K562 (cell line): ENCODE results near the gene ANO2. TPM values are rescaled to one million over a fixed set of nuclear protein-coding genes. Genes with fewer than 3 reads are reported as not detected.

Experiments used
- ATAC-seq: fragments of 200-7000 bp; cut with Tn5 transposase; 3 replicates; pipeline ENCODE4 v1.9.1; 2020; ENCODE audit warnings: moderate library complexity
- BruUV-seq: library from RNA; stranded (reverse); fragments of 400-500 nt; replicated peaks from 2 replicates; lab custom pipeline; 2021; lab: Mats Ljungman, UMichigan
- CTCF ChIA-PET: fragments of 300-600 bp; formaldehyde crosslinking; extraction: SDS; loops from one replicate; lab custom pipeline; 2021; ENCODE audit warnings: low intra/inter-chr PET ratio; lab: Yijun Ruan, JAX
- POLR2A ChIA-PET: fragments of 300-600, 350-650 bp; sonication (Branson Sonifier 250); formaldehyde crosslinking; extraction: SDS; loops from one replicate; lab custom pipeline; 2021; ENCODE audit warnings: antibody characterized with exemption, inconsistent platforms; lab: Yijun Ruan, JAX
- DNase-seq, 4 experiments: peaks; one replicate each; pipeline versions ENCODE4 v3.0.0 to v3.0.0-alpha.2; 2011 to 2018; ENCODE audit warnings: low spot score in 3 of 4, mixed read lengths in 3 of 4; ENCODE audit errors: extremely low read depth in 1 of 4
- FAIRE-seq: peaks from 2 replicates; lab custom pipeline; 2011; peaks lifted over from hg19 to GRCh38; lab: Jason Lieb, UNC
- H2AFZ ChIP-seq: 2 replicates; pipeline ENCODE4 v1.6.0; 2011; ENCODE audit warnings: low read depth, low read length, control low read depth, inconsistent platforms
- H3K27ac ChIP-seq: fragments of 200-600 bp; 3 replicates; pipeline ENCODE4 v1.8.0; 2011; ENCODE audit warnings: low read depth, mild to moderate bottlenecking, control low read depth, inconsistent platforms, low read length, moderate library complexity, mixed read lengths; ENCODE audit errors: extremely low read depth
- H3K27me3 ChIP-seq, 2 experiments: fragments of 300-600 bp in 1 of 2; 2 replicates in 1 of 2; 3 replicates in 1 of 2; pipeline versions ENCODE4 v1.6.0 to v1.8.0; 2011; ENCODE audit warnings: inconsistent platforms in 2 of 2, low read length in 2 of 2, mild to moderate bottlenecking in 1 of 2, mixed read lengths in 1 of 2, moderate library complexity in 1 of 2; ENCODE audit not compliant: control insufficient read depth in 2 of 2, insufficient read depth in 2 of 2
- H3K36me3 ChIP-seq: fragments of 300-600 bp; 3 replicates; pipeline ENCODE4 v1.8.0; 2011; ENCODE audit warnings: mild to moderate bottlenecking, low read length, inconsistent platforms; ENCODE audit not compliant: control insufficient read depth, insufficient read depth
- H3K4me1 ChIP-seq, 2 experiments: fragments of 200-600 bp in 1 of 2; replicated peaks in 1 of 2; 2 replicates in 1 of 2; 3 replicates in 1 of 2; pipeline versions ENCODE4 v1.5.1 to v1.8.0; 2011; ENCODE audit warnings: inconsistent platforms in 2 of 2, low read length in 2 of 2, mild to moderate bottlenecking in 1 of 2, mixed read lengths in 1 of 2, moderate library complexity in 1 of 2; ENCODE audit not compliant: control insufficient read depth in 2 of 2, insufficient read depth in 2 of 2
- H3K4me2 ChIP-seq: 2 replicates; pipeline ENCODE4 v1.6.1; 2011; ENCODE audit warnings: low read length, control low read depth, inconsistent platforms, mixed read lengths; ENCODE audit not compliant: insufficient read depth
- H3K4me3 ChIP-seq: fragments of 200-600 bp; sonication (generic), shearing (Covaris generic); 2 replicates; pipeline ENCODE4 v1.5.1; 2016; ENCODE audit warnings: control low read depth, inconsistent platforms
- H3K79me2 ChIP-seq: fragments of 200-600 bp; 3 replicates; pipeline ENCODE4 v1.8.0; 2011; ENCODE audit warnings: low read length, inconsistent platforms; ENCODE audit not compliant: control insufficient read depth, insufficient read depth
- H3K9ac ChIP-seq, 2 experiments: 2 replicates each; pipeline versions ENCODE4 v1.6.0 to v1.6.1; 2011; ENCODE audit warnings: low read depth in 2 of 2, low read length in 2 of 2, control low read depth in 1 of 2, inconsistent platforms in 1 of 2, mild to moderate bottlenecking in 1 of 2, mixed read lengths in 1 of 2; ENCODE audit not compliant: insufficient read depth in 1 of 2
- H3K9me1 ChIP-seq: one replicate; pipeline ENCODE4 v1.6.0; 2011; ENCODE audit warnings: inconsistent platforms, mild to moderate bottlenecking, low read length, moderate library complexity; ENCODE audit not compliant: control insufficient read depth, insufficient read depth
- H3K9me3 ChIP-seq: replicated peaks from 2 replicates; pipeline ENCODE4 v1.5.1; 2011; ENCODE audit warnings: low read depth, low read length, inconsistent platforms; ENCODE audit not compliant: control insufficient read depth, insufficient read depth
- H4K20me1 ChIP-seq: replicated peaks from 2 replicates; pipeline ENCODE4 v1.6.1; 2011; ENCODE audit warnings: low read length, inconsistent platforms, mixed read lengths; ENCODE audit not compliant: control insufficient read depth, insufficient read depth
- ARID2 ChIP-seq: fragments of 450-650 bp; IDR thresholded peaks from 2 replicates; pipeline ENCODE4 v1.6.1; 2017; ENCODE audit warnings: antibody characterized with exemption, mild to moderate bottlenecking
- BCL6 ChIP-seq: fragments of 250-450 bp; sonication (Bioruptor Pico); IDR thresholded peaks from 2 replicates; pipeline ENCODE4 v1.4.0; 2020
- EP300 ChIP-seq: IDR thresholded peaks from 2 replicates; pipeline ENCODE4 v1.6.1; 2012; ENCODE audit warnings: low read length, improper control_type of control experiment
- L3MBTL2 ChIP-seq: fragments of 450-650 bp; IDR thresholded peaks from 2 replicates; pipeline ENCODE4 v1.6.1; 2016; ENCODE audit warnings: mild to moderate bottlenecking, moderate library complexity
- MEF2D ChIP-seq: conservative IDR thresholded peaks from 2 replicates; pipeline ENCODE4 v1.6.1; 2016; ENCODE audit warnings: low read depth, missing genetic modification characterization, missing compliant biosample characterization
- MTF1 ChIP-seq: fragments of 250-450 bp; sonication (Bioruptor Pico); IDR thresholded peaks from 2 replicates; pipeline ENCODE4 v1.9.0; 2021; ENCODE audit warnings: moderate library complexity, mild to moderate bottlenecking, inconsistent platforms, borderline replicate concordance
- NFIX ChIP-seq: fragments of 250-450 bp; sonication (Bioruptor Pico); IDR thresholded peaks from 2 replicates; pipeline ENCODE4 v1.4.0; 2020; ENCODE audit warnings: low read depth, mild to moderate bottlenecking, moderate library complexity
- RFX5 ChIP-seq: IDR thresholded peaks from 2 replicates; pipeline ENCODE4 v1.6.1; 2011; ENCODE audit warnings: low read depth, mild to moderate bottlenecking, improper control_type of control experiment, low read length
- SMARCC2 ChIP-seq: fragments of 450-650 bp; IDR thresholded peaks from 2 replicates; pipeline ENCODE4 v1.6.1; 2017; ENCODE audit warnings: antibody characterized with exemption, moderate library complexity, mild to moderate bottlenecking, low read depth
- TBL1XR1 ChIP-seq, 2 experiments: IDR thresholded peaks; 2 replicates each; pipeline ENCODE4 v1.6.1; 2012; ENCODE audit warnings: improper control_type of control experiment in 2 of 2, low read length in 2 of 2, mild to moderate bottlenecking in 1 of 2
- ZNF408 ChIP-seq: fragments of 250-450 bp; sonication (Bioruptor Pico); IDR thresholded peaks from 2 replicates; pipeline ENCODE4 v1.4.0; 2020; ENCODE audit warnings: low read depth, mild to moderate bottlenecking, moderate library complexity
- ZNF551 ChIP-seq: fragments of 250-450 bp; sonication (Bioruptor Pico); IDR thresholded peaks from 2 replicates; pipeline ENCODE4 v1.5.0; 2021; ENCODE audit warnings: mild to moderate bottlenecking, moderate library complexity
- ZNF586 ChIP-seq: fragments of 450-650 bp; formaldehyde crosslinking; conservative IDR thresholded peaks from 2 replicates; pipeline ENCODE4 v1.4.0; 2020; ENCODE audit warnings: mild to moderate bottlenecking, moderate library complexity
- ZNF76 ChIP-seq: fragments of 250-450 bp; sonication (Bioruptor Pico); IDR thresholded peaks from 2 replicates; pipeline ENCODE4 v1.4.0; 2020; ENCODE audit warnings: mild to moderate bottlenecking, moderate library complexity, borderline replicate concordance
- WGBS: fragments of 100-300 bp; shearing (Covaris generic); methylation state at CpG from one replicate; pipeline ENCODE4 v1.1.6; 2016; ENCODE audit warnings: low coverage, mixed read lengths; ENCODE audit not compliant: insufficient coverage; ENCODE audit errors: missing lambda C conversion rate; 5-methylcytosine and 5-hydroxymethylcytosine counted together
- in situ Hi-C: fragments of 300-500 bp; cut with MboI; formaldehyde crosslinking; loops from 4 replicates; pipeline ENCODE4 v1.15.0; 2018; ENCODE audit warnings: inconsistent platforms, mixed read lengths
- intact Hi-C: fragments of 100-400 bp; cut with micrococcal nuclease; formaldehyde crosslinking; loops from 2 replicates; pipeline ENCODE4 v1.14.2; 2022
- polyA plus RNA-seq, 8 experiments: library from polyadenylated mRNA; depleted of rRNA in 4 of 8; stranded (reverse) in 5 of 8; unstranded in 3 of 8; fragments of >200 nt; fragmentation: Nextera tagmentation in 2 of 8; fragmentation: Illumina TruSeq in 1 of 8; extraction: Ambion mirVana in 2 of 8; extraction: Trizol in 1 of 8; gene quantifications; 2 replicates each; pipeline versions ENCODE4 v1.2.1 to v1.2.3, GENCODE V29; 2011 to 2014; ENCODE audit warnings: inconsistent platforms in 1 of 8, missing spikeins in 1 of 8
- total RNA-seq, 7 experiments: library from RNA; depleted of rRNA in 6 of 7; stranded (reverse); fragments of >200 nt in 6 of 7; fragmentation: Illumina TruSeq in 2 of 7; extraction: Trizol in 2 of 7; gene quantifications; 2 replicates each; pipeline versions ENCODE4 v1.2.1 to v1.2.3, GENCODE V29; 2011 to 2021; ENCODE audit warnings: low replicate concordance in 1 of 7
- TF ChIP-seq, protein P1 (sequence below): fragments of 250-450 bp; sonication (Bioruptor Pico); IDR thresholded peaks from 2 replicates; pipeline ENCODE4 v1.5.0; 2021
- TF ChIP-seq, protein P2 (sequence below), 2 experiments: fragments of 150-350 bp in 1 of 2; IDR thresholded peaks; 2 replicates each; pipeline ENCODE4 v1.6.1; 2012 to 2016; ENCODE audit warnings: low read depth in 2 of 2, low read length in 2 of 2, mild to moderate bottlenecking in 1 of 2, moderate library complexity in 1 of 2

The ANO2 gene
- total and polyA plus RNA-seq, 9 of the 15 experiments (the other 6 are each of a cell fraction or from before 2014, with no cell fraction given): 0.64 TPM; not detected in 8

DNA sequence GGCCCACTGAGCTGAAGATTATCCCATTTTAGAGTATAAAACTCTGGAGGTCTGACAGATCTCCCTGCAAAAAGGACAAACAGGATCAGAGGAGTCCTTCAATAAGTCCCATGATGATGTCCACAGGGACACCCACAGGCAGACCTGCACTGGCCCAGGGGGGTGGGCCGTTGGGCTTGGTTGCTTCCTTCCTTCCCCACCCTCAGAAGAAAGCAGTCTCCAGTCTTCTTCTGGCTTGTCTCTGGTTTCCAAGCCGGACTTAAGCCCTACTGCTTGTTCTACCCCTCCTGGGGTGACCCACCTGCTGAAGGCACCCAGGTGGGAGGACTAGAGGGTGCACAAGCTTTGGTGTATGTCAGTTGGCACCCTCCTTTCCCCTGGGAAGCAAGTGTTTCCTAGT is 209.0 kb downstream of the ANO2 start:
- in situ Hi-C loops (no loop called here), intact Hi-C loops (no loop called here)
- H3K9ac ChIP-seq: no peak overlapping the region
- peaks cover 0 to 6% of the 10 kb centered on the region in 2 experiments; a peak in 1 of 5 replicates for H3K27me3 ChIP-seq
- H3K36me3 ChIP-seq: no peaks in the 10 kb centered on the region
- H2AFZ ChIP-seq: no peak overlapping the region
- H3K9me1 ChIP-seq: no peaks in the 10 kb centered on the region
- WGBS: 17% methylated on average over 2 of the region's 2 CpGs
- no peak overlapping the region for H3K4me3 ChIP-seq
- DNase-seq (no peak), FAIRE-seq (no peak), ATAC-seq (no peak)
- H3K79me2 ChIP-seq: no peaks in the 10 kb centered on the region
- H3K27ac ChIP-seq: no peak overlapping the region
- peaks cover 0 to 5% of the 10 kb centered on the region in 2 experiments; a peak in 2 of 5 replicates for H3K4me1 ChIP-seq
- H3K9me3 ChIP-seq: no peaks in the 10 kb centered on the region
- TF ChIP-seq TBL1XR1 (IDR thresholded peaks at IDR 0.05; ENCODE audit: low read length in 2 of 2) (no peak), EP300 (no peak), L3MBTL2 (no peak), SMARCC2 (no peak), MEF2D (tag) (no peak), MTF1 (CRISPR knock-in tag) (no peak), NFIX (CRISPR knock-in tag) (no peak), ZNF586 (no peak), ZNF76 (CRISPR knock-in tag) (no peak), BCL6 (CRISPR knock-in tag) (no peak), ZNF408 (CRISPR knock-in tag) (no peak), ARID2 (no peak), RFX5 (no peak), ZNF551 (CRISPR knock-in tag) (no peak)
- TF ChIP-seq, protein P1, sequence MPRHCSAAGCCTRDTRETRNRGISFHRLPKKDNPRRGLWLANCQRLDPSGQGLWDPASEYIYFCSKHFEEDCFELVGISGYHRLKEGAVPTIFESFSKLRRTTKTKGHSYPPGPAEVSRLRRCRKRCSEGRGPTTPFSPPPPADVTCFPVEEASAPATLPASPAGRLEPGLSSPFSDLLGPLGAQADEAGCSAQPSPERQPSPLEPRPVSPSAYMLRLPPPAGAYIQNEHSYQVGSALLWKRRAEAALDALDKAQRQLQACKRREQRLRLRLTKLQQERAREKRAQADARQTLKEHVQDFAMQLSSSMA (CRISPR knock-in tag): no peak
- TF ChIP-seq, protein P2, sequence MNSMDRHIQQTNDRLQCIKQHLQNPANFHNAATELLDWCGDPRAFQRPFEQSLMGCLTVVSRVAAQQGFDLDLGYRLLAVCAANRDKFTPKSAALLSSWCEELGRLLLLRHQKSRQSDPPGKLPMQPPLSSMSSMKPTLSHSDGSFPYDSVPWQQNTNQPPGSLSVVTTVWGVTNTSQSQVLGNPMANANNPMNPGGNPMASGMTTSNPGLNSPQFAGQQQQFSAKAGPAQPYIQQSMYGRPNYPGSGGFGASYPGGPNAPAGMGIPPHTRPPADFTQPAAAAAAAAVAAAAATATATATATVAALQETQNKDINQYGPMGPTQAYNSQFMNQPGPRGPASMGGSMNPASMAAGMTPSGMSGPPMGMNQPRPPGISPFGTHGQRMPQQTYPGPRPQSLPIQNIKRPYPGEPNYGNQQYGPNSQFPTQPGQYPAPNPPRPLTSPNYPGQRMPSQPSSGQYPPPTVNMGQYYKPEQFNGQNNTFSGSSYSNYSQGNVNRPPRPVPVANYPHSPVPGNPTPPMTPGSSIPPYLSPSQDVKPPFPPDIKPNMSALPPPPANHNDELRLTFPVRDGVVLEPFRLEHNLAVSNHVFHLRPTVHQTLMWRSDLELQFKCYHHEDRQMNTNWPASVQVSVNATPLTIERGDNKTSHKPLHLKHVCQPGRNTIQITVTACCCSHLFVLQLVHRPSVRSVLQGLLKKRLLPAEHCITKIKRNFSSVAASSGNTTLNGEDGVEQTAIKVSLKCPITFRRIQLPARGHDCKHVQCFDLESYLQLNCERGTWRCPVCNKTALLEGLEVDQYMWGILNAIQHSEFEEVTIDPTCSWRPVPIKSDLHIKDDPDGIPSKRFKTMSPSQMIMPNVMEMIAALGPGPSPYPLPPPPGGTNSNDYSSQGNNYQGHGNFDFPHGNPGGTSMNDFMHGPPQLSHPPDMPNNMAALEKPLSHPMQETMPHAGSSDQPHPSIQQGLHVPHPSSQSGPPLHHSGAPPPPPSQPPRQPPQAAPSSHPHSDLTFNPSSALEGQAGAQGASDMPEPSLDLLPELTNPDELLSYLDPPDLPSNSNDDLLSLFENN (IDR thresholded peaks at IDR 0.05; ENCODE audit: low read depth in 2 of 2, low read length in 2 of 2): no peak
- no peak overlapping the region for H3K4me2 ChIP-seq
- no TSS peak for BruUV-seq
- POLR2A ChIA-PET: interaction anchor here (2.4 kb wide), 1 partner anchor 17 kb away, joined by 6 read pairs; no protein-coding TSS in a partner anchor
- CTCF ChIA-PET: no interaction called here
- H4K20me1 ChIP-seq: no peaks in the 10 kb centered on the region
